DOHH2 (cell line): ENCODE measurements around the gene CNTNAP1.

ENCODE experiments used
- H3F3A ChIP-seq: fragments of 200-600 bp; sonication (generic), shearing (Covaris generic); 2 replicates; pipeline ENCODE4 v1.6.0; 2016; ENCODE audit warnings: antibody characterized with exemption, mild to moderate bottlenecking; ENCODE audit not compliant: control insufficient read depth, insufficient read depth
- H3K27ac ChIP-seq: fragments of 200-600 bp; sonication (generic); 2 replicates; pipeline ENCODE4 v1.5.1; 2014; ENCODE audit warnings: low read depth, mild to moderate bottlenecking, low read length, moderate library complexity
- H3K27me3 ChIP-seq: fragments of 200-600 bp; sonication (generic); 2 replicates; pipeline ENCODE4 v1.6.1; 2014; ENCODE audit warnings: mild to moderate bottlenecking, low read length, mixed read lengths; ENCODE audit not compliant: control insufficient read depth
- H3K36me3 ChIP-seq: fragments of 200-600 bp; sonication (generic); 2 replicates; pipeline ENCODE4 v1.6.1; 2014; ENCODE audit warnings: mild to moderate bottlenecking, low read length, moderate library complexity, mixed read lengths; ENCODE audit not compliant: control insufficient read depth
- H3K4me1 ChIP-seq: fragments of 200-600 bp; sonication (generic); 2 replicates; pipeline ENCODE4 v1.6.1; 2014; ENCODE audit warnings: mild to moderate bottlenecking, low read length, mixed read lengths; ENCODE audit not compliant: control insufficient read depth
- H3K4me2 ChIP-seq: fragments of 200-600 bp; sonication (generic); 2 replicates; pipeline ENCODE4 v1.6.0; 2014; ENCODE audit warnings: mild to moderate bottlenecking, low read length, moderate library complexity
- H3K4me3 ChIP-seq: fragments of 200-600 bp; sonication (generic); 2 replicates; pipeline ENCODE4 v1.5.1; 2014; ENCODE audit warnings: mild to moderate bottlenecking, low read length, mixed read lengths
- H3K79me2 ChIP-seq: fragments of 200-600 bp; sonication (generic); 2 replicates; pipeline ENCODE4 v1.6.1; 2014; ENCODE audit warnings: mild to moderate bottlenecking, low read length, mixed read lengths; ENCODE audit not compliant: control insufficient read depth
- H3K9me2 ChIP-seq: fragments of 200-600 bp; sonication (generic); replicated peaks from 2 replicates; pipeline ENCODE4 v1.6.1; 2014; ENCODE audit warnings: mild to moderate bottlenecking, low read length, mixed read lengths; ENCODE audit not compliant: control insufficient read depth
- H3K9me3 ChIP-seq: fragments of 200-600 bp; sonication (generic); 2 replicates; pipeline ENCODE4 v1.6.1; 2014; ENCODE audit warnings: antibody characterized with exemption, low read length, mixed read lengths; ENCODE audit not compliant: control insufficient read depth, insufficient read depth
- H4K20me1 ChIP-seq: fragments of 200-600 bp; sonication (generic); 2 replicates; pipeline ENCODE4 v1.6.0; 2014; ENCODE audit warnings: low read depth, mild to moderate bottlenecking, antibody characterized with exemption, low read length, moderate library complexity; ENCODE audit not compliant: control insufficient read depth, insufficient read depth
- EZH2phosphoT487 ChIP-seq: fragments of 200-600 bp; sonication (generic); IDR thresholded peaks from 2 replicates; pipeline ENCODE4 v1.6.1; 2017; ENCODE audit warnings: borderline replicate concordance, mild to moderate bottlenecking, antibody characterized with exemption, low read length, moderate library complexity, mixed read lengths
- TF ChIP-seq, protein P1 (sequence below): fragments of 200-600 bp; sonication (generic); IDR thresholded peaks from one replicate; pipeline ENCODE4 v1.5.1; 2014; ENCODE audit warnings: antibody characterized with exemption, mild to moderate bottlenecking, low read depth, low read length; ENCODE audit not compliant: poor library complexity, severe bottlenecking

The CNTNAP1 gene

DNA sequence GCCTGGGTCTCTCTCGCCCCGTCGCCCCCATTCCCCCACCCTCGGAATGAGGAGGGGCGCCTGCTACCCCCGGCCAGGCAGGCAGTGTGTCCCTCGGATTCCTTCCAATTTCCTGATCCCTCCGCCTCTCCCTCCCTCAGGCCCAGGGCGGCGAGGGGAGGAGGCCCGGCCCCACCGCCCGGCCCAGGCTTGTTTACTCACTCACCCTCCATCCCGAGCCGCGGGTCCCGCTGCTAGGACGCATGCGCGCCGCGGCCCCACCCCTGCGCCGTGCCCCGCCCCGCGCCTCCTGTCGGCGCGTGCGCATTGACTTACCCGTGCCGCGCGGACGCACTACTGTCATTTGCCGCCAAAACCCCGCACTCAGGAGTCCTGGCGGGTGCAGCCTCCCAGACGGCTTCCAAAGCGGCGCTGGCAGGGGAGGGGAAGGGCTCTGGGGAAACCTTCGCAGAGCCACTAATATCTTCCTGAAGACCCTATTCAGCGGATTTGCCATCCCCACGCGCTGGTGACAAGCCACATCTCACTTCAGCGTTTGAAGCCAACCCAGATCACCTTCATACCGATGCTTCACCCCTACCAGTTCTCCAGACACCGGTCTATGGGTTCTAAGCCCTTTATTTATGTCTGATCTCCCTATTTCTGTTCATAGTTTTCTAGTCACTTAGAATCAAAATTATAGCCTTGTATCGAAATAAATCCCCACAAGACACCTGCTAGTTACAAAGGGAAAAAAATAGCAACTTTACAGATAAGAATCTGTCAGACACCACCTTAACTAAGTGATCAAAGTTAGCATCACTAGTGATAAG, 62.7 kb downstream of the CNTNAP1 start, which contains the start of gene EZH1:
EZH1 (minus strand) TSS at position 235 of the 812 bp plus-strand sequence. CDS start 16,099 bp downstream, outside the sequence.
- no peaks in the 10 kb centered on the region for H3K9me2 ChIP-seq
- no peaks in the 10 kb centered on the region for H3F3A ChIP-seq
- H3K4me1 ChIP-seq: peaks cover 28% of the 10 kb centered on the region
- H3K79me2 ChIP-seq: peaks cover 43% of the 10 kb centered on the region
- peak within 1 kb of the TSS; percentile 83 for H3K4me3 ChIP-seq
- H4K20me1 ChIP-seq: no peaks in the 10 kb centered on the region
- H3K9me3 ChIP-seq: peaks cover 4% of the 10 kb centered on the region
- peaks cover 19% of the 10 kb centered on the region for H3K27me3 ChIP-seq
- H3K27ac ChIP-seq: peak within 1 kb of the TSS; percentile 60
- peak within 1 kb of the TSS; percentile 94 for H3K4me2 ChIP-seq
- TF ChIP-seq, protein P1, sequence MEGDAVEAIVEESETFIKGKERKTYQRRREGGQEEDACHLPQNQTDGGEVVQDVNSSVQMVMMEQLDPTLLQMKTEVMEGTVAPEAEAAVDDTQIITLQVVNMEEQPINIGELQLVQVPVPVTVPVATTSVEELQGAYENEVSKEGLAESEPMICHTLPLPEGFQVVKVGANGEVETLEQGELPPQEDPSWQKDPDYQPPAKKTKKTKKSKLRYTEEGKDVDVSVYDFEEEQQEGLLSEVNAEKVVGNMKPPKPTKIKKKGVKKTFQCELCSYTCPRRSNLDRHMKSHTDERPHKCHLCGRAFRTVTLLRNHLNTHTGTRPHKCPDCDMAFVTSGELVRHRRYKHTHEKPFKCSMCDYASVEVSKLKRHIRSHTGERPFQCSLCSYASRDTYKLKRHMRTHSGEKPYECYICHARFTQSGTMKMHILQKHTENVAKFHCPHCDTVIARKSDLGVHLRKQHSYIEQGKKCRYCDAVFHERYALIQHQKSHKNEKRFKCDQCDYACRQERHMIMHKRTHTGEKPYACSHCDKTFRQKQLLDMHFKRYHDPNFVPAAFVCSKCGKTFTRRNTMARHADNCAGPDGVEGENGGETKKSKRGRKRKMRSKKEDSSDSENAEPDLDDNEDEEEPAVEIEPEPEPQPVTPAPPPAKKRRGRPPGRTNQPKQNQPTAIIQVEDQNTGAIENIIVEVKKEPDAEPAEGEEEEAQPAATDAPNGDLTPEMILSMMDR: no peak
- no peak for TF ChIP-seq EZH2phosphoT487
- peaks cover 4% of the 10 kb centered on the region for H3K36me3 ChIP-seq

DNA sequence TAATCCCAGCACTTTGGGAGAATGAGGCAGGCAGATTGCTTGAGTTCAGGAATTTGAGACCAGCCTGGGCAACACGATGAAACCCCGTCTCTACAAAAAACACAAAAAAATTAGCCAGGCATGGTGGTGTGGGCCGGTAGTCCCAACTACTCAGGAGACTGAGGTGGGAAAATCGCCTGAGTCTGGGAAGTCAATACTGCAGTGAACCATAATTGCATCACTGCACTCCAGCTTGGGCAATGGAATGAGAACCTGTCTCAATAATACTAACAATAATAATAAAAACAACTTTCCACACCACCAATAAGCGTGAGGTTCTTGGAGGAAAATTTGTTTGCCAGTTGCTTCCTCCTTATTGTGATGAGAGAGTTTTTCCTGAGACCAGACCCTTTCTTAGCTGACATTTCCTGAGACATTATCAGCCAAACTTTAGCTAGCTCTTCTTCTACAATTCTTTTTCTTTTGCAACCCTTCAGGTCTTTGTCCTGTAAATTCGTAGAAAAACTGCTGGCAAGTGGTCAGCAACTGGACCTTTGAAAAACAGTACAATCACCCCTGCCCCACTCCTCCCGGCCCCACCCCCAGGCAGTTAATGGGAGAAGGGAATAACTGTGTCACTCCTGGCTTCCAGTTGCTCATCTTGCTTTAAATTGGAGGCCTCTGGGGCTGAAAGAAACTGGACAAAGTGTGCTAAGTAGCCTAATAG, 66.0 kb downstream of the CNTNAP1 start:
- no peaks in the 10 kb centered on the region for H3K36me3 ChIP-seq
- no peaks in the 10 kb centered on the region for H3K9me2 ChIP-seq
- TF ChIP-seq EZH2phosphoT487: no peak
- TF ChIP-seq, protein P1: no peak
- H4K20me1 ChIP-seq: no peaks in the 10 kb centered on the region
- H3K27me3 ChIP-seq: peaks cover 19% of the 10 kb centered on the region
- no peak overlapping the region for H3K4me2 ChIP-seq
- H3K4me3 ChIP-seq: no peak overlapping the region
- peaks cover 19% of the 10 kb centered on the region for H3K4me1 ChIP-seq
- H3K27ac ChIP-seq: no peak overlapping the region
- H3K9me3 ChIP-seq: peaks cover 4% of the 10 kb centered on the region
- H3F3A ChIP-seq: no peaks in the 10 kb centered on the region
- peaks cover 14% of the 10 kb centered on the region for H3K79me2 ChIP-seq

DNA sequence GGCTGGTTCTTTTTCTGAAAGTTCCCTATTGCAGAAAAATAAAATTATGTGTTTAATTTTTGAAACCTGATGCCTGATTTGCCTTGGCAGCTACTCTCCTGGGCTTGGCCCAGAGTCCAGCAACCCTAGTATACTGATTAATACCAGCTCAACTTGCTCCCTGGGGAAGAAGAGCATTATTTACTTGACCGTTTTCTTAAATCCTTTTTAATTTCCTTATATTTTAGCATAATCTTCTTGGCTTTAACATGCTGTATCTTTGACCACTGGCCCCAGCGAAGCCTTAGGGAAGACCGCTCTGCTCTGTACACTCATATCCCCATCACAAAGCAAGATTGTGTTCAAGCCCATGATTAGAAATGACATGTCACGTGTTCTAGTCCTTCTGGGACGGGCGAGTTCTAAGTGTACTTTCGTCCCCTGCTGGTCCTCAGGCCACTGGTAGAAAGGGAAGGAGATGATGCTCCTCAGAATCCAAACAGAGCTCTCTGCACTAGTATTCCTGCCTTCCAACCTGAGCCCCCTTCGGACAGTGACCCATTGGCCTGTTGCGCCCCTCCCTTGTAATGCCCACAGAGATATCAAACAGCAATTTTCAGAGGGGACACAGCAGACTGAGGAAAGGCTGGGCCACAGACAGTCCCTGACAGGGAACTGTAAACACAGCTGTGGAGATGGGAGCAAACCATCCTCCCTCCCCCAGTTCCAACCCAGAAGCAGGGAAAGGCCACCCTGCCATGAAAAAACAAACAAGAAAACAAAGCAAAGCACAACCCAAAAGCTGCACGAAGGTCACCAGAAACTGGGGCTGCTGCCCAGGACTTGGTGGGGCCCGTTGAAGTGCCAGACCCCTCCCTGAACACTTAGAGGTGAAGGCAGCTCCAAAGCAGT, 66.8 kb downstream of the CNTNAP1 start:
- H3K36me3 ChIP-seq: no peaks in the 10 kb centered on the region
- H3F3A ChIP-seq: no peaks in the 10 kb centered on the region
- no peaks in the 10 kb centered on the region for H3K9me2 ChIP-seq
- H4K20me1 ChIP-seq: no peaks in the 10 kb centered on the region
- H3K79me2 ChIP-seq: peaks cover 6% of the 10 kb centered on the region
- TF ChIP-seq EZH2phosphoT487: no peak
- TF ChIP-seq, protein P1: no peak
- H3K27me3 ChIP-seq: peaks cover 19% of the 10 kb centered on the region
- no peak overlapping the region for H3K4me2 ChIP-seq
- peaks cover 11% of the 10 kb centered on the region for H3K4me1 ChIP-seq
- no peak overlapping the region for H3K27ac ChIP-seq
- peaks cover 4% of the 10 kb centered on the region for H3K9me3 ChIP-seq
- no peak overlapping the region for H3K4me3 ChIP-seq
